Activated CD8-positive, alpha-beta memory T cell treated with anti-CD3 and anti-CD28 coated beads, Interleukin-2, amount 10 ng/mL, durations not matched to agents 7 days and 5 days (primary cell): ENCODE results near the gene ING5. TPM values are rescaled to one million over a fixed set of nuclear protein-coding genes. Genes with fewer than 3 reads are reported as not detected.
A peak's percentile ranks its signal among the peaks of the same experiment; 100 is the strongest.
"Not testable (repeated sequence)": the region's sequence is repeated elsewhere in the genome, so short reads cannot be mapped to it uniquely, and the experiment has no call there.

ENCODE experiments used
- ATAC-seq: fragments of 150-1000 bp; cut with Tn5 transposase; one replicate; pipeline ENCODE4 v1.10.0; 2021; ENCODE audit warnings: moderate library complexity
- CTCF ChIA-PET: fragments of 350-600 bp; sonication (Branson Sonifier 250); formaldehyde crosslinking; loops from one replicate; lab custom pipeline; 2021; ENCODE audit warnings: antibody characterized with exemption; lab: Charles Lee
- DNase-seq: peaks from one replicate; pipeline ENCODE4 v3.0.0-alpha.2; 2020
- H3K27ac Mint-ChIP-seq: one replicate; pipeline ENCODE4 v1.8.0; 2021; ENCODE audit warnings: mild to moderate bottlenecking, mixed read lengths
- H3K27me3 Mint-ChIP-seq: one replicate; pipeline ENCODE4 v1.8.0; 2021; ENCODE audit warnings: mixed read lengths
- H3K36me3 Mint-ChIP-seq: one replicate; pipeline ENCODE4 v1.8.0; 2021; ENCODE audit warnings: mild to moderate bottlenecking, mixed read lengths
- H3K4me1 Mint-ChIP-seq: one replicate; pipeline ENCODE4 v1.8.0; 2021; ENCODE audit warnings: mixed read lengths
- H3K4me3 Mint-ChIP-seq: one replicate; pipeline ENCODE4 v1.8.0; 2021; ENCODE audit warnings: mild to moderate bottlenecking, moderate library complexity, mixed read lengths
- H3K9me3 Mint-ChIP-seq: one replicate; pipeline ENCODE4 v1.8.0; 2022; ENCODE audit warnings: low read depth, mixed read lengths
- total RNA-seq, 2 experiments: library from RNA; stranded (reverse); gene quantifications; one replicate each; pipeline ENCODE4 v1.2.3, GENCODE V29; 2021

ING5 gene
- total RNA-seq, 2 experiments from 2014 or later: 26.3 to 28.0 TPM

DNA sequence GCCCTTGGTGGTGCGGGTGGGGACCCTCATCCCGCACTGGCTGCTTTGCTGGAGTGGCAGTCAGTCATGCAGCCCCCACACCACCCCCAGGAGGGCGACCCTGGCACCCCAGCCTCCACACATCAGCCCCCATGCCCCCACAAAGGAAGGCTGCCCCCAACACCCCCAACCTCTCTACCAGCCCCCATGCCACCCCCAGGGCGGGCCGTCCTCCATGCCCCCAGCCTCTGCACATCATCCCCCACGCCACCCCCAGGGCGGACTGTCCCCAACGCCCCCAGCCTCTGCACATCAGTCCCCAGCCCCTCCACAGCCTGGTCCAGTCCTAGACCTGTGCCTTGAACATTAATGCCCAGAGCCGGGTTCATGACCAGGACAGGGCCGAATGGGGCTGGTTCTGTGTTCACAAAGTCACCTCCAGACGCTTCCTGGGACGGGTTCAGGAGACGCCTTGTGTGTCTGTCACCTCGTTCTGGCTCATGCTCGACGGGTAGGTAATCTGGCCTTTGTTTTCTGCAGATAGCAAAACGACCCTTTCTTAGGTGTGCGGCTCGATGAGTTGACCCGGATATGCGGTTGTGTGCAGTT, 50.9 kb downstream of the ING5 start:
- CTCF ChIA-PET: no interaction called here
- no peaks in the 10 kb centered on the region for H3K27me3 Mint-ChIP-seq
- H3K9me3 Mint-ChIP-seq: no peaks in the 10 kb centered on the region
- H3K4me1 Mint-ChIP-seq: no peaks in the 10 kb centered on the region
- no peak for ATAC-seq
- H3K4me3 Mint-ChIP-seq: no peak overlapping the region
- no peak overlapping the region for H3K27ac Mint-ChIP-seq
- H3K36me3 Mint-ChIP-seq: peaks cover 12% of the 10 kb centered on the region
- no peak for DNase-seq

DNA sequence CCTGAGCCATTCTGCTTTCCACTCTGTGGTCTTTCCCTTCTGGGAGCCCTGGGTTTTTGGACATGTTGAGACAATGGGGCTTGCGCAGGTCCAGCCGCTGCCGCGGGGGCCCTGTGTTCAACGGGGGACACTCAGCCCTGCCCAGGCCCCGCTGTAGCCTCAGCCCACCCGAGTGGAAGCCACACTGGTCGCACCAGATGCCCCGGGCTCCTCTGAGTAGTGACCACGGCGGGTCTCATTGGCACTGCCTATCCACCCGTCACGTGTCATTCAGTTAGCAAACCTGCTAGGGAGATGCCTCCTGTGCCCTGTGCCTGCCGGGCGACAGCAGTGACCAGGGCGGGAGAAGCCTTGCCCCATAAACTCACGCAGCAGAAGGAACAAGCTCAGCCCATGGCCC, 51.7 kb downstream of the ING5 start:
- H3K27ac Mint-ChIP-seq: no peak overlapping the region
- DNase-seq: no peak
- H3K4me1 Mint-ChIP-seq: no peaks in the 10 kb centered on the region
- CTCF ChIA-PET: no interaction called here
- peaks cover 12% of the 10 kb centered on the region for H3K36me3 Mint-ChIP-seq
- H3K9me3 Mint-ChIP-seq: no peaks in the 10 kb centered on the region
- H3K4me3 Mint-ChIP-seq: no peak overlapping the region
- no peak for ATAC-seq
- H3K27me3 Mint-ChIP-seq: no peaks in the 10 kb centered on the region

DNA sequence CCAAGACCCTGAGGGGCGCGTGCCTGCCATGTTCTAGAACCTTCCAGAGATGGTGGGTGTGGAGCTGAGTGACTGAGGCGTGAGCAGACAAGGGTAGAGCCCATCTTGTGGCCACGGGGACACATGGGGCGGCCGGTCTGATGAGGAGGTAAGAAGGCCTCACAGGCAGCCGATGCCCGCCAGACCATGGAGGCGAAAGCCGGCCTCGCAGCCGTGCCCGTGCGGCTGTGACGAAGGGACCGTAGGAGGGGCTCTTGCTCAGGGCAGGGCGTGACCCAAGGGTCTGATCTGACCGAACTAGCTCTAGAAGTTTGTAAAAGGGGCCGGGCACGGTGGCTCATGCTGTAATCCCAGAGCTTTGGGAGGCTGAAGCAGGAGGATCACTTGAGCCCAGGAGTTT, 52.2 kb downstream of the ING5 start:
- no peaks in the 10 kb centered on the region for H3K4me1 Mint-ChIP-seq
- CTCF ChIA-PET: no interaction called here
- no peaks in the 10 kb centered on the region for H3K9me3 Mint-ChIP-seq
- no peak overlapping the region for H3K27ac Mint-ChIP-seq
- ATAC-seq (no peak), DNase-seq (no peak)
- H3K27me3 Mint-ChIP-seq: no peaks in the 10 kb centered on the region
- peaks cover 12% of the 10 kb centered on the region for H3K36me3 Mint-ChIP-seq
- H3K4me3 Mint-ChIP-seq: no peak overlapping the region

DNA sequence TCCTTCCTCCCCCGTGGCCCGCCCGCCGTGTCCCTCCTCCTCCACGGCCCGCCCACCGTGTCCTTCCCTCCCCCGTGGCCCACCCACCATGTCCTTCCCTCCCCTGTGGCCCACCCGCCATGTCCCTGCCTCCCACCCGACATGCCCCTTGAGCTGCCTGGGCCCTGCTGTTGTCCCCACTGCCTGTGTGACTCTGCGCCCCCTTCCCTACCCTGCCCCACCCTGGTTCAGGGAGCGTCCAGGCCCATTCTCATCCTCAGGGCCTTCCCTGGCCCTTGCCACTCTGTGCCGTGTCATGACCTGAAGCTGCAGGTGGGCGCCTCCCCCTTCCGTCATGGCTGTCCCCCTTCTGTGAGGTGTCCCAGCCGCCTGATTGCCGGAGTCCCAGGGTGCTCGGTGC, 53.3 kb downstream of the ING5 start:
- no peak overlapping the region for H3K4me3 Mint-ChIP-seq
- CTCF ChIA-PET: no interaction called here

DNA sequence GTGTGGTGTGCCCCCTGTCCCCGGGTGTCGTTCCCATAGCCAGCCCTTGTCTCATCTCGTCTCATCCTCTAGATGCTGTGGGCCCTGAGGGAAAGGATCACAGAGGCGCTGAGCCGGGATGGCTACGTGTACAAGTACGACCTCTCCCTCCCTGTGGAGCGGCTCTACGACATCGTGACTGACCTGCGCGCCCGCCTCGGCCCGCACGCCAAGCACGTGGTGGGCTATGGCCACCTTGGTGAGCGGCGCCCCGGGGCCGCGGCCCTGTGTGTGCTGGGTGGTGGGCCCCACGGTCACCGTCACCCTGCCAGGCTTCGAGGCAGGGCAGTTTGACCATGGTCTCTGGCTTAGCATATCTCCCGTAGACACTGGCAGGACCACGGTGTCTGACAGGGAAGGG, 53.9 kb downstream of the ING5 start:
- peaks cover 1% of the 10 kb centered on the region for H3K4me1 Mint-ChIP-seq
- peaks cover 2% of the 10 kb centered on the region for H3K9me3 Mint-ChIP-seq
- CTCF ChIA-PET: no interaction called here
- no peak overlapping the region for H3K27ac Mint-ChIP-seq
- DNase-seq (no peak), ATAC-seq (no peak)
- H3K36me3 Mint-ChIP-seq: peaks cover 19% of the 10 kb centered on the region
- no peak overlapping the region for H3K4me3 Mint-ChIP-seq
- no peaks in the 10 kb centered on the region for H3K27me3 Mint-ChIP-seq

More for the DNA sequence above, 53.3 kb downstream of the ING5 start:
- H3K27ac Mint-ChIP-seq: no peak overlapping the region
- ATAC-seq (no peak), DNase-seq (no peak)
- H3K36me3 Mint-ChIP-seq: peaks cover 16% of the 10 kb centered on the region
- no peaks in the 10 kb centered on the region for H3K27me3 Mint-ChIP-seq
- H3K9me3 Mint-ChIP-seq: no peaks in the 10 kb centered on the region
- no peaks in the 10 kb centered on the region for H3K4me1 Mint-ChIP-seq

DNA sequence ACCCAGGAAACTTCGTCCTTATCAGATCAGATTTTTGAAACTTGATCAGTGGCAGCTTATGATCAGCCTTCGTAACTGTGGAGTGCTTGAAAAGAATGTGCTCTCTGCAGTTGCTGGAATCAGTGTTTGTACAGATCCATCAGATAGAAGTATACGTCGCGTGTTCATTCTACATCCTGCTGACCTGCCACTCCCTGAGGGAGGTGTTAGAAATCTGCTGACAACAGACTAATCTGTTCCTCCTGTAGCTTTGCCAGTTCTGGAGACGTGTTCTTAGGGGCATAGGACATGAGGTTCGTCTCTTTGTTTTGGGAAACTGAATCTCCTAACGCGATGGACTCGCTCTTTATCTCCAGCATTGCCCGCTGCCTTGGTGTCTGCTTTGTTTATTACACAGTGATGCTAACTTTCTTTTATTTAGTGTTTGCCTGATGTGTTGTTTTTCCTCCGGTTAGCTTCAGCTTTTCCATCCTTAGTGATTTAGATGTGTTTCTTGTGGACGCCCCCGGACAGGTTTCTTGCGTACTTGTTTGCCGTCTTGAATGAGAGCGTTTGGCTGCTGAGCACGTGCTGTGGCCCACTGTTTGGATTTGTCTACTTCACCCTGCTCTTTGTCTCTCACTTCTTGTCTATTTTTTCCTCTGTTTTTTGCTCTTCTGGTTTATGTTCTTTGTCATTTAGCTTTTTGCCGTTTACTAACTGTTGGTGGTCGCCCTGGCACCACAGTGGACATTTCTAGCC, 57.4 kb downstream of the ING5 start:
- Mint-ChIP-seq H3K4me1 (peaks cover 30% of the 10 kb centered on the region), H3K27me3 (peaks cover 3% of the 10 kb centered on the region), H3K9me3 (peaks cover 3% of the 10 kb centered on the region), H3K4me3 (no peak overlapping the region), H3K27ac (no peak overlapping the region), H3K36me3 (peaks cover 23% of the 10 kb centered on the region)
- CTCF ChIA-PET: interaction anchor here (0.9 kb wide), 1 partner anchor 46 kb away, joined by 3 read pairs; no protein-coding TSS in a partner anchor
- ATAC-seq: no peak
- DNase-seq: no peak

DNA sequence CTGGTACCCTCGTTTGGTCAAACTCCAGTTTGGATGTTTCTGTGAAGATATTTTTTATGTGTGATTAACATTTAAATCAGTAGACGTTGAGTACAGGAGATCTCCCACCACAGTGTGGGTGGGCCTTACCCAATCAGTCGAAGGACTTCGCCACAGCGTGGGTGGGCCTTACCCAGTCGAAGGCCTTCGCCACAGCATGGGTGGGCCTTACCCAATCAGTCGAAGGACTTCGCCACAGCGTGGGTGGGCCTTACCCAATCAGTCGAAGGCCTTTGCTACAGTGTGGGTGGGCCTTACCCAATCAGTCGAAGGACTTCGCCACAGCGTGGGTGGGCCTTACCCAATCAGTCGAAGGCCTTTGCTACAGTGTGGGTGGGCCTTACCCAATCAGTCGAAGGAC, 58.1 kb downstream of the ING5 start:
- H3K27me3 Mint-ChIP-seq, DNase-seq, CTCF ChIA-PET, H3K27ac Mint-ChIP-seq, H3K9me3 Mint-ChIP-seq, ATAC-seq, H3K4me3 Mint-ChIP-seq: not testable (repeated sequence)
- Mint-ChIP-seq H3K36me3 (peaks cover 23% of the 10 kb centered on the region), H3K4me1 (peaks cover 35% of the 10 kb centered on the region)

DNA sequence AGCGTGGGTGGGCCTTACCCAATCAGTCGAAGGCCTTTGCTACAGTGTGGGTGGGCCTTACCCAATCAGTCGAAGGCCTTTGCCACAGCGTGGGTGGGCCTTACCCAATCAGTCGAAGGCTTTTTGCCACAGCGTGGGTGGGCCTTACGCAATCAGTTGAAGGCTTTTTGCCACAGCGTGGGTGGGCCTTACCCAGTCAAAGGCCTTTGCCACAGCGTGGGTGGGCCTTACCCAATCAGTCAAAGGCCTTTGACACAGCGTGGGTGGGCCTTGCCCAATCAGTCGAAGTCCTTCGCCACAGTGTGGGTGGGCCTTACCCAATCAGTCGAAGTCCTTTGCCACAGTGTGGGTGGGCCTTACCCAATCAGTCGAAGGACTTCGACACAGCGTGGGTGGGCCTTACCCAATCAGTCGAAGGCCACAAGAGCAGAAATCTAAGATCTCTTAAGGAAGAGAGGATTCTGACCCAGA, 58.5 kb downstream of the ING5 start:
- Mint-ChIP-seq H3K27me3 (peaks cover 3% of the 10 kb centered on the region), H3K4me1 (peaks cover 35% of the 10 kb centered on the region), H3K4me3 (no peak overlapping the region), H3K9me3 (peaks cover 3% of the 10 kb centered on the region), H3K36me3 (peaks cover 23% of the 10 kb centered on the region), H3K27ac (peak overlapping the region; percentile 40)
- CTCF ChIA-PET: interaction anchor here (1.8 kb wide), 1 partner anchor 118 kb away, joined by 4 read pairs; no protein-coding TSS in a partner anchor
- ATAC-seq (no peak), DNase-seq (no peak)

DNA sequence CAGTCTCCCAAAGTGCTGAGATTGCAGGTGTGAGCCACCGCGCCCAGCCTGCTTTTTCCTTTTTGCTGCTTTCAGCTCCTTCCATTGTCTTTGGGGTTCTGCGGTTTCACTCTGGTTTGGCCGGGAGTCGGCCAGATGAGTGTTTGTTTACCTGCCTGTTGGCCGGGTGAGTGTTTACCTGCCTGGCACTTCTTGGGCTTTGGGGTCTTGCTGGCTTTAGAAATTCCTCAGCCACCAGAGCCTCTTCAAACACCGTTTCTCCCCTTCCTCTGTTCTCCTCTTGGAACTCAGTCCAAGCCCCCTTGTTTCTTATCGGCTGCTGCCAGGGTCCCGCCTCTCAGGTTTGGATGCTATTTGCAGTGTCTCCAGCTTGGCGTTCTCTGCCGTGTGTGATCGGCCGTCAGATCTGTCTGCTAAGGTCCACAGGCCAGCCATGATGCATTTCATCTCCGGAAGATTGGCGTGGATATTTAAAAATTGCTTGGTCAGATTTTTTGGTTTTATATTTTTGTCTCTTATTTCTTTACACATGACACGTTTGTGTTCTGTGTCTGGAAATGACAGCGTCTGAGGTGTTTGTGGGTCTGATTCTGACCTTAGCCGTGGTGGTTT, 60.6 kb downstream of the ING5 start:
- Mint-ChIP-seq H3K4me1 (peaks cover 35% of the 10 kb centered on the region), H3K4me3 (peak overlapping the region; percentile 62), H3K9me3 (peaks cover 3% of the 10 kb centered on the region), H3K27me3 (peaks cover 3% of the 10 kb centered on the region), H3K36me3 (peaks cover 18% of the 10 kb centered on the region), H3K27ac (peak overlapping the region; percentile 84)
- peak; percentile 34 for ATAC-seq
- DNase-seq: peak; percentile 88
- CTCF ChIA-PET: interaction anchor here (0.9 to 2.7 kb wide), 11 partner anchors 10 to 116 kb away, joined by 3 to 14 read pairs (median 4); partner anchors contain the start of genes D2HGDH and ING5

DNA sequence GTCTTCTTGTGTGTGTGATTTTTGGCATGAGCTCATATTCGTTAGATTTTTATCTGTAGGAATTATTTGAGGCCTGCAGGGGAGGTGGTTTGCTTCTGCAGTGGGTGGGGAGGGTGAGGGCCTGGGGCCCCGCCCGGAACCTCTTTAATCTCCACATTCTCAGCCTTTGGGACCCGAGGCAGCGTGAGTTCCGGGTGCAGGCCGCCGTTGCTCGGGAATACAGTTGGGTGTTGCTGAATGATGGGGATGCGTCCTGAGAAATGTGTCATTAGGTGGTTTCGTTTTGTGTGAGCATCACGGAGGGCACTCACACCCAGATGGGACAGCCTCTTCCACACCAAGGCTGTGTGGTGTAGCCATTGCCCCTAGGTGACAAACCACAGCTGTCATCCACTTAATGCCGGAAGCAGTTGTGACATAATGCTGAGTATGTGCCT, 61.1 kb downstream of the ING5 start:
- peak; percentile 95 for DNase-seq
- CTCF ChIA-PET: interaction anchor here (0.6 to 2.7 kb wide), 13 partner anchors 10 to 116 kb away, joined by 3 to 14 read pairs (median 4); partner anchors contain the start of genes D2HGDH and ING5

DNA sequence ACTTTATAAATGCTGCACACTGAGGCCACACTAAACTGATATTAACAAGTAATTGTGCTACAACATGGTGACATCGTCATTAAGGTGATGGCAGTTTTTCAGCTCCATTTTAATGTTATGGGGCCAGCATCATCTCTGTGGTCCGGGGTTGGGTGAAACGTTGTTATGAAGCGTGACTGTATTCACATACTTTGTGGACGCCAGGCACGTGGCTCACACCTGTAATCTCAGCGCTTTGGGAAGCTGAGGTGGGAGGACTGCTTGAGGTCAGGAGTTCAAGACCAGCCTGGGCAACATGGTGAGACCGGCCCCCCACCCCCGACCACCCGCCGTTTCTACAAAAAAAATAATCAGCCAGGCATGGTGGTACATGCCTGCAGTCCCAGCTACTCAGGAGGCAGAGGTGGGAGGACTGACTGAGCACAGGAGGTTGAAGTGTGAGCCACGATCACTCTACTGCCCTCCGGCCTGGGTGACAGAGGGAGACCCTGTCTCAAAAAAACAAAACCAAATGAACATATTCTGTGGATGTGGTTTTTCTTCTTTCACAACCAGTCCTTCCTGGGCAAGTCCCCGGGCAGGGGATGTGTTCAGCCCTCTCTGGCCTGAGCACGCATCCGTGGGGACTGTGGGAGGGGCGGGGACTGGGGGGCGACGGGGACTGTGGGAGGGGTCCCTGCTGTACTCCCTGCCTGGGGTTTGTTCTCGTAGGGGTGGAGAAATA, 61.9 kb downstream of the ING5 start:
- Mint-ChIP-seq H3K4me1 (peaks cover 35% of the 10 kb centered on the region), H3K27ac (peak overlapping the region; percentile 84), H3K36me3 (peaks cover 18% of the 10 kb centered on the region), H3K4me3 (peak overlapping the region; percentile 62), H3K9me3 (peaks cover 3% of the 10 kb centered on the region), H3K27me3 (peaks cover 3% of the 10 kb centered on the region)
- DNase-seq: peak; percentile 62
- CTCF ChIA-PET: interaction anchor here (0.6 to 2.7 kb wide), 13 partner anchors 9 to 115 kb away, joined by 3 to 14 read pairs (median 5); partner anchors contain the start of genes D2HGDH and ING5
- ATAC-seq: peak; percentile 37

More for the DNA sequence above, 61.1 kb downstream of the ING5 start:
- peaks cover 35% of the 10 kb centered on the region for H3K4me1 Mint-ChIP-seq
- peaks cover 3% of the 10 kb centered on the region for H3K9me3 Mint-ChIP-seq
- H3K27ac Mint-ChIP-seq: peak overlapping the region; percentile 84
- peaks cover 18% of the 10 kb centered on the region for H3K36me3 Mint-ChIP-seq
- peak; percentile 83 for ATAC-seq
- peak overlapping the region; percentile 62 for H3K4me3 Mint-ChIP-seq
- peaks cover 3% of the 10 kb centered on the region for H3K27me3 Mint-ChIP-seq

DNA sequence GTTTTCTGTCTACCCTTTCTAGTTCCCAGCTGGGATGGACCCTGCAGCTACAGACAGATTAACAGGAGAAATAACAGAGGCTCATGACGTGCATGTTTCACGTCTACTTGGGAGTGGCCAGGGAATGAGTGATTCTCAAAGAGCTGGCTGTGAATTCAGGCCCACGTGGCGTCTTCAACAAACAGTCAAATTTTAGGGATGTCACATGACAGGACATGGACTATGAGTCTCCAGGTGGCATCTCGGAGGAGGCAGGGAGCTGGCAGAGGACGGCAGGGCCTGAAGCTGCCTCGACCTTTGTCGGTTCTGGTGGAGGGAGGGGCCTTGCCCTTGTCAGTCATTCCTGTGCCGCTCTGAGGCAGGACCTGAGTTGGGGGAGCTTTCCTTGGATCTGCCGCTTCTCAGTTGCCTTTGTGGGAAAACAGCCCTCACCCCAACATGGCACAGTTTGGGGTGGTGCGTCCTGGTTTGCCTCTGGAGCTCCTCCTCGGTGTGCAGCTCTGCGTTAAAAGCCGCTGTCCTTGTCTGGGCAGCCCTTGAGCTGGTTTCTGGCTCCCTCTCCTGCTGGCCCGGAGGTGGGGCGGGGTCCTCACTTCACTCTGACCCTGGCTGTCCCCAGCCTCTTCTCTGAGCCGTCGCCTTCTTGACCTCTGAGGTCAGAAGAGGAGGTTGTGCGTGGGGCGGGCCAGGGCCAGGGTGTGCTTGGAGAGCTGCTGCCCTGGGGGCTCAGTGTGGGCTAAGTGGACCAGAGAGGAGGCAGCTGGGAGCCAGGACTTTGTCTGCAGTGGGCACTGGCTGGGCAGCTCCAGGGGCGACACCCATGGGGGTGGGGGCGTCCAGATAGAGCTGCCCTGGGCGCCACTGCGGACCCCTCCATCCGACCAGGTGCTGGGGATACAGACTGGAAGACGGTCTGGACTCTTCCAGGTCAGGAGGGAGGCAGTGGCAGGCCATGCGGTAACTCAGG, 62.7 kb downstream of the ING5 start:
- Mint-ChIP-seq H3K36me3 (peaks cover 10% of the 10 kb centered on the region), H3K9me3 (peaks cover 3% of the 10 kb centered on the region), H3K4me3 (no peak overlapping the region)

More for the DNA sequence above, 62.7 kb downstream of the ING5 start:
- Mint-ChIP-seq H3K27ac (peak overlapping the region; percentile 7), H3K4me1 (peaks cover 35% of the 10 kb centered on the region), H3K27me3 (peaks cover 3% of the 10 kb centered on the region)
- no peak for ATAC-seq
- CTCF ChIA-PET: interaction anchor here (0.9 to 2.7 kb wide), 7 partner anchors 23 to 102 kb away, joined by 3 to 14 read pairs (median 6); partner anchors contain the start of genes D2HGDH and ING5
- DNase-seq: no peak
